Cardiac fibroblast (primary cell): ENCODE data around the gene BRD7.

ENCODE experiments used
- DNase-seq, 2 donors: peaks; one replicate each; pipeline versions ENCODE4 v3.0.0 to v3.0.0-alpha.2; 2010; ENCODE audit warnings: low read depth in 2 of 2
- H3K4me3 ChIP-seq, 2 donors: replicated peaks in 1 of 2; 1 replicate in 1 of 2; 2 replicates in 1 of 2; pipeline ENCODE4 v1.5.1; 2011; ENCODE audit warnings: low read depth in 2 of 2, low read length in 2 of 2, mild to moderate bottlenecking in 2 of 2, moderate library complexity in 1 of 2
- TF ChIP-seq, protein P1 (sequence below): IDR thresholded peaks from one replicate; pipeline ENCODE4 v1.5.1; 2011; ENCODE audit warnings: low read depth, mild to moderate bottlenecking, low read length, inconsistent platforms

BRD7 gene

DNA sequence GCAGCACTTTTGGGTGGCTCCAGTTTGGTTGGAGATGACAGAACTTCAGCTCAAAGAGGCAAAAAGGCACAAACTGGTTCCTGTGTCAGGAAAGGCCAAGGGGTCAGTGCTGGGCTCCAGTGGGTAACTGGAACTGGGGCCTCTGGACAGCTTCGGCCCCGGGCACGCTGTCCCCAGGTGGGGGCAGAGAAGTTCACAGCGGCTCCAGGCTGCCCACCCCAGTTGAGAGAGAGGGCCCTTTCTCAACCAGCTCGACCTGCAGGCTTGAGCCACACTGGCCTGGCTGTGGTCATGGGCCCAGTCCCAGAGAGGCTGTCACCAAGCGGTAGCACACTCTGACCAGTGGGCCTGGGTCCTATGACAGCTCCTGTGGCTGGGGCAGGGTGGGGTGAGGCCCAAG, 77.9 kb downstream of the BRD7 start:
- TF ChIP-seq, protein P1, sequence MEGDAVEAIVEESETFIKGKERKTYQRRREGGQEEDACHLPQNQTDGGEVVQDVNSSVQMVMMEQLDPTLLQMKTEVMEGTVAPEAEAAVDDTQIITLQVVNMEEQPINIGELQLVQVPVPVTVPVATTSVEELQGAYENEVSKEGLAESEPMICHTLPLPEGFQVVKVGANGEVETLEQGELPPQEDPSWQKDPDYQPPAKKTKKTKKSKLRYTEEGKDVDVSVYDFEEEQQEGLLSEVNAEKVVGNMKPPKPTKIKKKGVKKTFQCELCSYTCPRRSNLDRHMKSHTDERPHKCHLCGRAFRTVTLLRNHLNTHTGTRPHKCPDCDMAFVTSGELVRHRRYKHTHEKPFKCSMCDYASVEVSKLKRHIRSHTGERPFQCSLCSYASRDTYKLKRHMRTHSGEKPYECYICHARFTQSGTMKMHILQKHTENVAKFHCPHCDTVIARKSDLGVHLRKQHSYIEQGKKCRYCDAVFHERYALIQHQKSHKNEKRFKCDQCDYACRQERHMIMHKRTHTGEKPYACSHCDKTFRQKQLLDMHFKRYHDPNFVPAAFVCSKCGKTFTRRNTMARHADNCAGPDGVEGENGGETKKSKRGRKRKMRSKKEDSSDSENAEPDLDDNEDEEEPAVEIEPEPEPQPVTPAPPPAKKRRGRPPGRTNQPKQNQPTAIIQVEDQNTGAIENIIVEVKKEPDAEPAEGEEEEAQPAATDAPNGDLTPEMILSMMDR, result no peak
- DNase-seq, result no peak
- no peak overlapping the region for H3K4me3 ChIP-seq

DNA sequence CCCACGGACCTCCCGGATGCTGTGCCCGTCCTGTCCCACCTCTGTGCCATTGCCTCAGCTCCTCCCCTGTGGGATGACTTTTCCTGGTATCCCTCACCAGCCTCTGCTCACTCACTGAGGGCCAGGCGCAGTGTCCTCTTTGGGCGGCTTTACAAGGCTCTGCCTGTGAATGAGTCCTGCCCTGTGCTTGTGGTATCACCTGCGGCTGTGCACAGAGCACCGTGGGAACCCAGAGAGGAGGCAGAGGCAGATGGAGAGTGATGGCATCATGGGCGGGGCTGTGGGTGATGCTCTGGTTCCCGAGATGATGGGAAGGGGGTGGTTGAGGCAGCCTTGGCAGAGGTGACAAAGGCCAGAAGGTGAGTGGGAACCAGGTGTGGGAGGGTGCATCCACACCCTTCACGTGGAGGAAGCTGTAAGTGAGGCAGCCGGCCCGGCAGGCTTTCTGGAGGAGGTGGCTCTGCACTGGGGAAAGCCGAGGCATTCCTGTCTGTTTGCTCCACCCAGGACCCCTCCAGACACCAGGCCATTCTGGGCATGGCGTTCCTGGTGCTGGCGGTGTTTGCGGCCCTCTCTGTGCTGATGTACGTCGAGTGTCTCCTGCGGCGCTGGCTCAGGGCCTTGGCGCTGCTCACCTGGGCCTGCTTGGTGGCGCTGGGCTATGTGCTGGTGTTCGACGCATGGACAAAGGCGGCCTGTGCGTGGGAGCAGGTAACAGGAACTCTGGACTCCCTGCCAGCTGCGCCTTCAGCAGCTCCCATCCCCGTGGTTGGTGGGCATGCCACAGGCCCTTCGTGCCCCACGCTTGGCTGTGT, 78.6 kb downstream of the BRD7 start:
- no peak overlapping the region for H3K4me3 ChIP-seq
- DNase-seq, result no peak
- TF ChIP-seq, protein P1, result no peak

DNA sequence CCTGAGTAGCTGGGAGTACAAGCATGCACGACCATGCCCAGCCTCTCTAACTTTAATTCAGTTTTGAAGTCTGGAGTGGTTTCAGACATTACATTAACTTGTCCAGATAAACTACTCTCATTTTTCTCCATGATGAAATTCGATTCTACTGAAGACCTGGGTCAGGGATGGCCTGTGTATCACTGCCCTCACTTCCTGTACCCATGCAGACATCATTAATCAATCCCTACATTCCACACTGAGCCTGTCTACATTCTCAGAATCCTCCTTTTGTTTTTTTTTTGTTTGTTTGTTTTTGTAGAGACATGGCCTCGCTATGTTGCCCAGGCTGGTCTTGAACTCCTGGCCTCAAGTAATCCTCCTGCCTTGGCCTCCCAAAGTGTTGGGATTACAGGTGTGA, 79.9 kb downstream of the BRD7 start:
- TF ChIP-seq, protein P1, result no peak

DNA sequence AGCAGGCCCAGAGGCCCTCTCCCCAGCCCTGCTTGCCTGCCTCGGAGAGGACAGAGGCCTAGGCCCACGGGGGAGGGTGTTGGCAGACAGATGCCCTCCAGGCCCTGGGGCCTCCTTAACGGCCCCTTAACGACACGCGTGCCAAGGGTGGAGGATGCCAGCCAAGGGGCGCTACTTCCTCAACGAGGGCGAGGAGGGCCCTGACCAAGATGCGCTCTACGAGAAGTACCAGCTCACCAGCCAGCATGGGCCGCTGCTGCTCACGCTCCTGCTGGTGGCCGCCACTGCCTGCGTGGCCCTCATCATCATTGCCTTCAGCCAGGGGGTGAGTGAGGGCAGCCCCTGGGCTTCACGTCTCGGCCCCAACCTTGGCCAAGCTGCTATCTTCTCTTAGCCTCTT, 80.8 kb downstream of the BRD7 start:
- DNase-seq, result no peak
- no peak overlapping the region for H3K4me3 ChIP-seq
- TF ChIP-seq, protein P1, result no peak

More for the DNA sequence above, 79.9 kb downstream of the BRD7 start:
- DNase-seq, result no peak
- no peak overlapping the region for H3K4me3 ChIP-seq

DNA sequence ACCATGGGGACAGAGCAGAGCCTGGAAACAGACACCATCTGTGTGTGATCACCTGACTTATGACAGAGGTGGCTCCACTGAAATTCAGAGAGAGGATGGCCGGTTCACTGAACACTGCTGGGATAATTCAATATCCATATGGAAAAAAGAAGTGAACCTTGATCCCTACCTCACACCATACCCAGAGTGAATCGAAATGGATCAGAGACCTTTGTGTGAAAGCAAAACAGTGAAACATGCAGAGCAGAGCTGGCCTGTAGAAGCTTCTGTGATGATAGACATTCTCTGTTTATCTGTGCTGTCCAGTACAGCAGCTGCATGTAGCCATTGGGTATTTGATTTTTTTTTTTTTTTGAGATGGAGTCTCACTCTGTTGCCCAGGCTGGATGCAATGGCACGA, 82.1 kb downstream of the BRD7 start:
- no peak overlapping the region for H3K4me3 ChIP-seq
- TF ChIP-seq, protein P1, result no peak

DNA sequence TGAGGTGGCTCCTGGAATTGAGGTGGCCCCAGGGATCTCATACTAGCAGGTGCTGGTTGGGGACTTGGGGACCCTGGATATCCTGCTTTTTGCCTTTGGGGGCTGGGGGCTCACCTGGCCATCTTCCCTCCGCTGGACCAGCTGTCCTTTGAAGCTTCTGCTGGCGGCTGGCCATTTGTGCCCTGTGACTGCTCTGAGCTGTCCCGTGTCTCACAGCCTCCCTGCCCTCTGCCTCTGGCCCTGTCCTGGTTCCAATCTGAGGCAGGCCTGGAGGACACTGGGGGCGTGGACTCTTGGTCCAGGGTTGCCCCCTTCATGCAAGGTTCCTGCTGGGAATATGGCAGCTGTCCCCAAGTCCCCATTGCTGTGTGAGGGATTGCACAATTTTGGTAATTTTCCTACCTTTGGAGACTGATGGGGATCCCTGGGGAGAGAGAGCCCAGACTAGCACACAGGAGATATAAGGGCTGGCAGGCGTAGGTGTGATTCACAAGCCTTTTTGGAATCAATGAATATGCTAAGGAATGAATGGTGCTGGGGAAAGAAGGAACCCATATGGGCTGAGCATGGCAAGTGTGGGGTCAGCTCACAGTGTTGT, 83.3 kb downstream of the BRD7 start:
- TF ChIP-seq, protein P1, result no peak
- no peak overlapping the region for H3K4me3 ChIP-seq
- no peak for DNase-seq

More for the DNA sequence above, 82.1 kb downstream of the BRD7 start:
- DNase-seq, result no peak
